HepG2 (cell line): Measurements from ENCODE around the gene DOCK3. TPM values are rescaled to one million over a fixed set of nuclear protein-coding genes. Genes with fewer than 3 reads are reported as not detected.

Source experiments
- ATAC-seq: fragments of 200-7000 bp; cut with Tn5 transposase; 3 replicates; pipeline ENCODE4 v1.9.1; 2020; ENCODE audit warnings: mild to moderate bottlenecking, moderate library complexity
- BruUV-seq: library from RNA; stranded (reverse); fragments of 400-500 nt; replicated peaks from 2 replicates; lab custom pipeline; 2021; lab: Mats Ljungman, UMichigan
- CTCF ChIA-PET: fragments of 300-600 bp; formaldehyde crosslinking; extraction: SDS; loops from one replicate; lab custom pipeline; 2021; ENCODE audit warnings: low total read pairs, inconsistent platforms, low intra/inter-chr PET ratio; lab: Yijun Ruan, JAX
- POLR2A ChIA-PET: fragments of 350-600 bp; sonication (Branson Sonifier 250); formaldehyde crosslinking; loops from one replicate; lab custom pipeline; 2020; ENCODE audit warnings: antibody characterized with exemption, inconsistent platforms; lab: Yijun Ruan, JAX
- DNase-seq: peaks from one replicate; pipeline ENCODE4 v3.0.0-alpha.2; 2015; ENCODE audit warnings: low spot score
- FAIRE-seq: peaks from 3 replicates; lab custom pipeline; 2011; peaks lifted over from hg19 to GRCh38; lab: Jason Lieb, UNC
- H2AFZ ChIP-seq: one replicate; pipeline ENCODE4 v1.6.1; 2011; ENCODE audit warnings: low read length, inconsistent platforms
- H3K27ac ChIP-seq: fragments of 300-600 bp; 3 replicates; pipeline ENCODE4 v1.8.0; 2011; ENCODE audit warnings: mixed run types, mild to moderate bottlenecking, mixed read lengths, low read length, inconsistent platforms; ENCODE audit not compliant: insufficient read depth; ENCODE audit errors: extremely low read length
- H3K27me3 ChIP-seq, 2 experiments: fragments of 200-600 bp in 1 of 2; 2 replicates in 1 of 2; 3 replicates in 1 of 2; pipeline versions ENCODE4 v1.6.0 to v1.8.0; 2011; ENCODE audit warnings: low read length in 2 of 2, mild to moderate bottlenecking in 2 of 2, moderate library complexity in 2 of 2, inconsistent platforms in 1 of 2; ENCODE audit not compliant: insufficient read depth in 2 of 2, control insufficient read depth in 1 of 2
- H3K36me3 ChIP-seq, 2 experiments: fragments of 200-600 bp in 1 of 2; replicated peaks in 1 of 2; 2 replicates in 1 of 2; 3 replicates in 1 of 2; pipeline versions ENCODE4 v1.5.1 to v1.8.0; 2011; ENCODE audit warnings: low read length in 2 of 2, inconsistent platforms in 1 of 2; ENCODE audit not compliant: insufficient read depth in 2 of 2, control insufficient read depth in 1 of 2
- H3K4me1 ChIP-seq: 2 replicates; pipeline ENCODE4 v1.5.1; 2012; ENCODE audit warnings: low read length, inconsistent platforms; ENCODE audit not compliant: insufficient read depth
- H3K4me2 ChIP-seq: 2 replicates; pipeline ENCODE4 v1.6.0; 2011; ENCODE audit warnings: low read depth, low read length, inconsistent platforms
- H3K4me3 ChIP-seq, 3 experiments: fragments of 200-600 bp in 1 of 3; sonication (generic), shearing (Covaris generic) in 1 of 3; replicated peaks in 1 of 3; 2 replicates each; pipeline ENCODE4 v1.5.1; 2011 to 2016; ENCODE audit warnings: low read length in 3 of 3, inconsistent platforms in 2 of 3, low read depth in 2 of 3, mild to moderate bottlenecking in 2 of 3, control low read depth in 1 of 3, mixed read lengths in 1 of 3; ENCODE audit not compliant: insufficient read depth in 1 of 3
- H3K79me2 ChIP-seq: one replicate; pipeline ENCODE4 v1.6.1; 2011; ENCODE audit warnings: low read length, inconsistent platforms; ENCODE audit not compliant: insufficient read depth
- H3K9ac ChIP-seq: 2 replicates; pipeline ENCODE4 v1.6.0; 2011; ENCODE audit warnings: mild to moderate bottlenecking, low read depth, low read length, inconsistent platforms; ENCODE audit not compliant: insufficient read depth
- H3K9me3 ChIP-seq: 2 replicates; pipeline ENCODE4 v1.5.1; 2012; ENCODE audit warnings: mild to moderate bottlenecking, low read length
- H4K20me1 ChIP-seq: 2 replicates; pipeline ENCODE4 v1.6.0; 2011; ENCODE audit warnings: inconsistent platforms, mild to moderate bottlenecking, low read length, moderate library complexity; ENCODE audit not compliant: insufficient read depth
- FUBP1 ChIP-seq: sonication (generic); formaldehyde crosslinking; IDR thresholded peaks from 2 replicates; pipeline ENCODE4 v1.5.1; 2020; ENCODE audit warnings: missing genetic modification reagents, mild to moderate bottlenecking, borderline replicate concordance
- HNRNPK ChIP-seq: fragments of 200-400 bp; formaldehyde crosslinking; IDR thresholded peaks from 2 replicates; pipeline ENCODE4 v1.6.1; 2018; ENCODE audit warnings: low read length, low read depth, moderate library complexity, mild to moderate bottlenecking; ENCODE audit not compliant: poor library complexity, severe bottlenecking
- KLF6 ChIP-seq: IDR thresholded peaks from 2 replicates; pipeline ENCODE4 v1.8.0; 2016; ENCODE audit warnings: missing biosample characterization, missing genetic modification reagents
- NCOR1 ChIP-seq: fragments of 200-600 bp; sonication (generic); IDR thresholded peaks from 2 replicates; pipeline ENCODE4 v1.7.0; 2017; ENCODE audit warnings: antibody characterized with exemption, low read length, borderline replicate concordance
- POLR2A ChIP-seq, 2 experiments: IDR thresholded peaks; 2 replicates each; pipeline ENCODE4 v1.6.1; 2011; ENCODE audit warnings: low read depth in 2 of 2, low read length in 2 of 2, mild to moderate bottlenecking in 1 of 2, moderate library complexity in 1 of 2; ENCODE audit not compliant: insufficient read depth in 1 of 2
- SYNCRIP ChIP-seq: fragments of 200-400 bp; formaldehyde crosslinking; IDR thresholded peaks from 2 replicates; pipeline ENCODE4 v1.6.1; 2018; ENCODE audit warnings: mild to moderate bottlenecking, low read depth, low read length; ENCODE audit not compliant: insufficient read depth
- TOE1 ChIP-seq: sonication (generic); formaldehyde crosslinking; IDR thresholded peaks from 2 replicates; pipeline ENCODE4 v1.4.0; 2020; ENCODE audit warnings: mild to moderate bottlenecking, missing genetic modification reagents
- ZBTB2 ChIP-seq: sonication (generic); formaldehyde crosslinking; IDR thresholded peaks from 2 replicates; pipeline ENCODE4 v1.8.0; 2022; ENCODE audit warnings: low read depth, missing genetic modification reagents
- ZBTB21 ChIP-seq: sonication (generic); formaldehyde crosslinking; IDR thresholded peaks from 2 replicates; pipeline ENCODE4 v1.4.0; 2020; ENCODE audit warnings: missing genetic modification reagents
- ZFY ChIP-seq: sonication (generic); formaldehyde crosslinking; IDR thresholded peaks from 2 replicates; pipeline ENCODE4 v1.4.0; 2020; ENCODE audit warnings: missing genetic modification reagents
- ZNF557 ChIP-seq: sonication (generic); formaldehyde crosslinking; IDR thresholded peaks from 2 replicates; pipeline ENCODE4 v1.4.0; 2020; ENCODE audit warnings: missing genetic modification reagents
- ZNF740 ChIP-seq: sonication (generic); formaldehyde crosslinking; IDR thresholded peaks from 2 replicates; pipeline ENCODE4 v1.4.0; 2020; ENCODE audit warnings: missing genetic modification reagents
- ZNF772 ChIP-seq: sonication (generic); formaldehyde crosslinking; IDR thresholded peaks from 2 replicates; pipeline ENCODE4 v1.5.0; 2020; ENCODE audit warnings: mild to moderate bottlenecking, missing genetic modification reagents
- WGBS: methylation state at CpG from one replicate; pipeline ENCODE4 v1.1.6; 2017; ENCODE audit warnings: low lambda C conversion rate; 5-methylcytosine and 5-hydroxymethylcytosine counted together
- in situ Hi-C: cut with HindIII; loops from 2 replicates; pipeline ENCODE4 v1.10.0; 2017; ENCODE audit warnings: low pct_unique_long_range_greater_than_20kb; ENCODE audit not compliant: extremely low pct_ligation_motif_present
- intact Hi-C: fragments of 100-400 bp; cut with micrococcal nuclease; formaldehyde crosslinking; loops from one replicate; pipeline ENCODE4 v1.10.0; 2022; ENCODE audit not compliant: unreplicated experiment
- polyA plus RNA-seq, 8 experiments: library from polyadenylated mRNA; depleted of rRNA in 3 of 8; stranded (reverse) in 7 of 8; unstranded in 1 of 8; fragments of >200 nt; fragmentation: Illumina TruSeq in 4 of 8; extraction: Trizol in 4 of 8; gene quantifications; 2 replicates each; pipeline versions ENCODE4 v1.2.1 to v1.2.3, GENCODE V29; 2011 to 2016; ENCODE audit warnings: low read depth in 4 of 8, missing spikeins in 1 of 8, mixed read lengths in 1 of 8; ENCODE audit not compliant: insufficient read depth in 1 of 8
- total RNA-seq, 5 experiments: library from RNA; depleted of rRNA; stranded (reverse); fragments of >200 nt; fragmentation: Illumina TruSeq; extraction: Trizol; gene quantifications; 2 replicates each; pipeline ENCODE4 v1.2.3, GENCODE V29; 2016; ENCODE audit warnings: low read depth in 1 of 5

DOCK3 gene
- total and polyA plus RNA-seq, 2 of the 13 experiments (the other 11 are each of a cell fraction or from before 2014, with no cell fraction given), result not detected

GRCh38 chr3:51373658-51374421 is 699.1 kb downstream of the DOCK3 start:
- Histone ChIP-seq H3K4me3 (no peak overlapping the region), H3K9me3 (no peaks in the 10 kb centered on the region), H3K4me2 (no peak overlapping the region), H4K20me1 (no peaks in the 10 kb centered on the region), H2AFZ (no peak overlapping the region), H3K9ac (no peak overlapping the region), H3K27ac (no peak overlapping the region), H3K27me3 (peaks cover 7 to 56% of the 10 kb centered on the region in 2 experiments; a peak in 4 of 5 replicates), H3K79me2 (no peaks in the 10 kb centered on the region), H3K36me3 (no peaks in the 10 kb centered on the region), H3K4me1 (no peaks in the 10 kb centered on the region)
- 20% methylated on average over 5 of the region's 5 CpGs for WGBS
- ChIA-PET POLR2A (no interaction called here), CTCF (no interaction called here)
- DNase-seq (no peak), ATAC-seq (no peak), FAIRE-seq (no peak)
- no TSS peak for BruUV-seq
- intact Hi-C loops (loop anchor here (2.0 kb wide), 1 partner anchor 403 kb away; no protein-coding TSS in a partner anchor), in situ Hi-C loops (loop anchor here (5.0 to 10.0 kb wide), 3 partner anchors 269 to 757 kb away; partner anchors contain the start of gene MAPKAPK3)
- TF ChIP-seq KLF6 (CRISPR knock-in tag) (no peak), SYNCRIP (no peak), FUBP1 (CRISPR knock-in tag) (no peak), ZFY (no peak)

- intact Hi-C loops (no loop called here), in situ Hi-C loops (loop anchor here (5.0 to 10.0 kb wide), 3 partner anchors 270 to 757 kb away; partner anchors contain the start of gene MAPKAPK3)
- no peak for ATAC-seq
- H3K79me2 ChIP-seq, result no peaks in the 10 kb centered on the region
- FAIRE-seq, result no peak
- H3K27me3 ChIP-seq, result peaks cover 7 to 62% of the 10 kb centered on the region in 2 experiments; a peak in 4 of 5 replicates
- no peaks in the 10 kb centered on the region for H3K9me3 ChIP-seq
- no peak overlapping the region for H3K4me2 ChIP-seq
- no peaks in the 10 kb centered on the region for H4K20me1 ChIP-seq
- 36% methylated on average over 4 of the region's 11 CpGs for WGBS
- BruUV-seq, result no TSS peak
- ChIA-PET POLR2A (no interaction called here), CTCF (no interaction called here)
- no peak for DNase-seq
- no peaks in the 10 kb centered on the region for H3K4me1 ChIP-seq
- H3K36me3 ChIP-seq, result no peaks in the 10 kb centered on the region
- H3K9ac ChIP-seq, result no peak overlapping the region
- H2AFZ ChIP-seq, result no peak overlapping the region
- H3K27ac ChIP-seq, result no peak overlapping the region
- H3K4me3 ChIP-seq, result no peak overlapping the region
- TF ChIP-seq ZNF740, result no peak
- no peak for TF ChIP-seq HNRNPK
- TF ChIP-seq ZBTB2, result no peak
- TF ChIP-seq ZNF557 (CRISPR knock-in tag), result no peak
- TF ChIP-seq ZNF772 (CRISPR knock-in tag), result no peak
- no peak for TF ChIP-seq POLR2A (IDR thresholded peaks at IDR 0.05; ENCODE audit: insufficient read depth in 1 of 2, low read depth in 2 of 2, low read length in 2 of 2)
- no peak for TF ChIP-seq NCOR1
- TF ChIP-seq TOE1 (CRISPR knock-in tag), result no peak
- no peak for TF ChIP-seq ZBTB21 (CRISPR knock-in tag)
These were observed 699.7 kb downstream of the DOCK3 start for GRCh38 chr3:51374456-51374855.
